ENCODE results near the gene RNF217. TPM values are rescaled to one million over a fixed set of nuclear protein-coding genes. Genes with fewer than 3 reads are reported as not detected.
"Not testable (repeated sequence)": the region's sequence is repeated elsewhere in the genome, so short reads cannot be mapped to it uniquely, and the experiment has no call there.

RNF217 gene
- total RNA-seq, 4 donors from 2014 or later = 6.0 to 24.3 (median 16.0) TPM

DNA sequence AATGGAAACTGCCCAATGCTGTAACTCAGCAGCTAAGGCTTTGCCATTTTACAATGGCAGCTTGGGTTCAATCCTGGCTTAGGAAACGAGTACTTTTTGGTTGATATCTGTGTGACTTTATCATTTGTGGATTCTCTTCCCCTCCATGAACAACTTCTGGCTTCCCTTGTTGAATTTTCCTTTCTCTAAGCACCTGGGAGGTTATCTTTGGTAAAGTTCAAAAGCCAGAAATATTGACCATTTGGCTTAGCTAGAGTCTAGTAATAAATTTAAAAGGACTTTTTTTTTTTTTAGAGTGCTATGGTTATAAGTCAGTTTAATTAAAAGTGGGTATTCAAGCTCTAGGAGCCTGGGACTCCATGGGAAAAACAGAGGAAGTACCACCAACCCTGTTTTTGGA, 159.7 kb downstream of the RNF217 start:
- intact Hi-C loops (cut with DNase I; ENCODE audit: low total_unique reads) (loop anchor here (5.0 kb wide), 1 partner anchor 255 kb away; no protein-coding TSS in a partner anchor), in situ Hi-C loops (cut with MboI; ENCODE audit: low pct_ligation_motif_present in 1 of 4, low pct_unique_long_range_greater_than_20kb in 1 of 4, low sequenced_read_pairs in 3 of 4) (no loop called here)
- 75% methylated on average over 1 of the region's 1 CpG; no CpG with 5 or more reads in 1 of the 2 donors for WGBS, 2 donors (ENCODE audit: low coverage in 1 of 2)
- Histone ChIP-seq H3K36me3 (no peaks in the 10 kb centered on the region), H3K27ac (no peak overlapping the region), H3K4me1 (no peaks in the 10 kb centered on the region), H3K4me3 (no peak overlapping the region), H3K9me3 (no peaks in the 10 kb centered on the region), H3K27me3 (no peaks in the 10 kb centered on the region)
- TF ChIP-seq POLR2AphosphoS5 (IDR thresholded peaks at IDR 0.05) = no peak
- TF ChIP-seq POLR2A (IDR thresholded peaks at IDR 0.05) = no peak
- TF ChIP-seq, protein P1, sequence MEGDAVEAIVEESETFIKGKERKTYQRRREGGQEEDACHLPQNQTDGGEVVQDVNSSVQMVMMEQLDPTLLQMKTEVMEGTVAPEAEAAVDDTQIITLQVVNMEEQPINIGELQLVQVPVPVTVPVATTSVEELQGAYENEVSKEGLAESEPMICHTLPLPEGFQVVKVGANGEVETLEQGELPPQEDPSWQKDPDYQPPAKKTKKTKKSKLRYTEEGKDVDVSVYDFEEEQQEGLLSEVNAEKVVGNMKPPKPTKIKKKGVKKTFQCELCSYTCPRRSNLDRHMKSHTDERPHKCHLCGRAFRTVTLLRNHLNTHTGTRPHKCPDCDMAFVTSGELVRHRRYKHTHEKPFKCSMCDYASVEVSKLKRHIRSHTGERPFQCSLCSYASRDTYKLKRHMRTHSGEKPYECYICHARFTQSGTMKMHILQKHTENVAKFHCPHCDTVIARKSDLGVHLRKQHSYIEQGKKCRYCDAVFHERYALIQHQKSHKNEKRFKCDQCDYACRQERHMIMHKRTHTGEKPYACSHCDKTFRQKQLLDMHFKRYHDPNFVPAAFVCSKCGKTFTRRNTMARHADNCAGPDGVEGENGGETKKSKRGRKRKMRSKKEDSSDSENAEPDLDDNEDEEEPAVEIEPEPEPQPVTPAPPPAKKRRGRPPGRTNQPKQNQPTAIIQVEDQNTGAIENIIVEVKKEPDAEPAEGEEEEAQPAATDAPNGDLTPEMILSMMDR (IDR thresholded peaks at IDR 0.05) = no peak
- no peak for TF ChIP-seq EP300 (IDR thresholded peaks at IDR 0.05; ENCODE audit: low read depth)
- DNase-seq = no peak

DNA sequence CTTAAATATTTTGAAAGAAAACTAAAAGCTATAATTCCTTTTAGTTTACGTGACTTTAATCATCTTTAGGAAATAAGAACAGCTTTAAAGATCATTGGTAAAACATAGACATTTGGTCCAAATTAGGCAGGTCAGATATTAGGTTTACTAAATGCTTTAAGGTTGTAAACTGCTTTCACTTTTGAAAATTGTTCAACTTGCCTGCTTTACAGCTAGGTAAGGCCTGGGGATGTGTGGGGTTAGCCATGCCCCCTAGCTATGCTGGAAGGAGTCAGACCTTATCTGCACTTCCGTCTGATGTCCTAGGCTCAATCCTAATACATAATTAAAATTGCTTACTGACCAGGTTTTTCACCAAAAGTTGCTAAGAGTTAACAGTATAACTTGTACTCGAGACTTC, 160.8 kb downstream of the RNF217 start:
- in situ Hi-C loops (cut with MboI; ENCODE audit: low pct_ligation_motif_present in 1 of 4, low pct_unique_long_range_greater_than_20kb in 1 of 4, low sequenced_read_pairs in 3 of 4) = no loop called here
- no peaks in the 10 kb centered on the region for H3K36me3 ChIP-seq
- H3K4me1 ChIP-seq = no peaks in the 10 kb centered on the region

DNA sequence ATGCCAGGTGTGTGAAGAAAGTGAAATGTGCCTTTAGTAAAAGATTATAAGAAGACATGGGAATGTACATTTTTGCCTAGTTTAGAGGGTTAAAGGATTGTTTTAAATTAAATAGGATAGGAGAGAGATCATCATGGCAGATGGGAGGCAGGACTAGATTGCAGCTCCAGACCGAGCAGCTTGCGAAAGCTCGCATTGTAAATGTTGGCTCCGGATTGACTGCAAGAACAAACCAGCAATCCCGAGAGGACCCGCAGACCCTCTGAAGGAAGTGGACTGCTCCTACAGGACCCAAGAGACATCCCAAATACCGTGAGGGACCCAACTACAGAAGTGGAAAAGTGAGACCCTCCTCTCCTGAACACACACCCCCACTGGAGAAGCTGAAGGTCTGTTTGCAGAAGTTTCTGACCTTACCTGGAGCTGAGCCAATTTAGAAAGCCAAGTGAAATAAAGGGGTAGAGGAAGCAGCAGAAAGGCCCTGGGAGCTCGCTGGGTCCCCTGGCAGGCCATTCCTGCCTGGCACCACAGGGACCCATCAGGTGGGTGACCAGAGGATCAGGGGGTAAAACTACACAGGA, 161.3 kb downstream of the RNF217 start:
- intact Hi-C loops (cut with DNase I; ENCODE audit: low total_unique reads) = loop anchor here (5.0 kb wide), 1 partner anchor 256 kb away; no protein-coding TSS in a partner anchor
- Histone ChIP-seq H3K9me3 (no peaks in the 10 kb centered on the region), H3K4me1 (no peaks in the 10 kb centered on the region), H3K36me3 (no peaks in the 10 kb centered on the region), H3K27me3 (no peaks in the 10 kb centered on the region), H3K4me3 (no peak overlapping the region), H3K27ac (no peak overlapping the region)
- TF ChIP-seq POLR2A (IDR thresholded peaks at IDR 0.05) (no peak), POLR2AphosphoS5 (IDR thresholded peaks at IDR 0.05) (no peak), EP300 (IDR thresholded peaks at IDR 0.05; ENCODE audit: low read depth) (no peak)
- TF ChIP-seq, protein P1 (IDR thresholded peaks at IDR 0.05) = no peak
- DNase-seq = no peak
- in situ Hi-C loops (cut with MboI; ENCODE audit: low pct_ligation_motif_present in 1 of 4, low pct_unique_long_range_greater_than_20kb in 1 of 4, low sequenced_read_pairs in 3 of 4) = no loop called here
- WGBS, 2 donors (ENCODE audit: low coverage in 1 of 2) = 78% methylated on average over 7 of the region's 8 CpGs; no CpG with 5 or more reads in 1 of the 2 donors

More for the DNA sequence above, 160.8 kb downstream of the RNF217 start:
- TF ChIP-seq POLR2A (IDR thresholded peaks at IDR 0.05) (no peak), EP300 (IDR thresholded peaks at IDR 0.05; ENCODE audit: low read depth) (no peak), POLR2AphosphoS5 (IDR thresholded peaks at IDR 0.05) (no peak)
- TF ChIP-seq, protein P1 (IDR thresholded peaks at IDR 0.05) = no peak
- H3K27me3 ChIP-seq = no peaks in the 10 kb centered on the region
- no peak overlapping the region for H3K4me3 ChIP-seq
- H3K9me3 ChIP-seq = no peaks in the 10 kb centered on the region
- 85 to 89% methylated on average over 3 of the region's 3 CpGs for WGBS, 2 donors (ENCODE audit: low coverage in 1 of 2)
- no peak overlapping the region for H3K27ac ChIP-seq
- no peak for DNase-seq
- intact Hi-C loops (cut with DNase I; ENCODE audit: low total_unique reads) = loop anchor here (5.0 kb wide), 1 partner anchor 256 kb away; no protein-coding TSS in a partner anchor

DNA sequence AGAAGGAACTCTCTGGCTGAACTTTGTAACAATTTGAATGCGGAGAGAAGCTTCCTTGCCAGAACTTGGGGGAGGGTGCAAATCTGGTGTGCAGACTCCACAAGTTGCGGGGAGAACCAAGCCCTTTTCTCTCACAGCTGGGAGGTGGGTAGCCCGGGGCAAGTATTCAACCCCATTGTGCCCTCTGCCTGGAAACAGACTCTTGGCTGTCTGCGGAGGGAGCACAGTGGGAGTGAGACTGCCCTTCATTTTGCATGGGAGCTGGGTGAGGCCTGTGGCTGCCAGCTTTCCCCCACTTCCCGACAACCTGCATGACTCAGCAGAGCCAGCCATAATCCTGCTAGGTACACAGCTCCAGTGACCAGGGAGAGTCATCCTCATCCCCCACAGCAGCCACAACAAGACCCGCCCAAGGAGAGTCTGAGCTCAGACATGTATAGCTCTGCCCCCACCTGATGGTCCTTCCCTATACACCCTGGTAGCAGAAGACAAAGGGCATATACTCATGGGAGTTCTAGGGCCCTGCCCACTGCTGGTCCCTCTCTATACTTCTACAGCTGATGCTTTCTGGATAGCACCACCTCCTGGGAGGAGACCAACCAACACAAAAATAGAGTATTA, 161.9 kb downstream of the RNF217 start:
- H3K4me1 ChIP-seq = no peaks in the 10 kb centered on the region
- H3K36me3 ChIP-seq = no peaks in the 10 kb centered on the region
- no peak overlapping the region for H3K27ac ChIP-seq
- in situ Hi-C loops (cut with MboI; ENCODE audit: low pct_ligation_motif_present in 1 of 4, low pct_unique_long_range_greater_than_20kb in 1 of 4, low sequenced_read_pairs in 3 of 4) (no loop called here), intact Hi-C loops (cut with DNase I; ENCODE audit: low total_unique reads) (loop anchor here (5.0 kb wide), 1 partner anchor 257 kb away; no protein-coding TSS in a partner anchor)
- H3K9me3 ChIP-seq = no peaks in the 10 kb centered on the region
- WGBS, 2 donors (ENCODE audit: low coverage in 1 of 2) = 60 to 91% methylated on average over 1 to 5 of the region's 6 CpGs
- no peak for DNase-seq
- H3K27me3 ChIP-seq = no peaks in the 10 kb centered on the region
- H3K4me3 ChIP-seq = no peak overlapping the region
- TF ChIP-seq, protein P1 (IDR thresholded peaks at IDR 0.05) = no peak
- TF ChIP-seq POLR2A (IDR thresholded peaks at IDR 0.05) (no peak), EP300 (IDR thresholded peaks at IDR 0.05; ENCODE audit: low read depth) (no peak), POLR2AphosphoS5 (IDR thresholded peaks at IDR 0.05) (no peak)

DNA sequence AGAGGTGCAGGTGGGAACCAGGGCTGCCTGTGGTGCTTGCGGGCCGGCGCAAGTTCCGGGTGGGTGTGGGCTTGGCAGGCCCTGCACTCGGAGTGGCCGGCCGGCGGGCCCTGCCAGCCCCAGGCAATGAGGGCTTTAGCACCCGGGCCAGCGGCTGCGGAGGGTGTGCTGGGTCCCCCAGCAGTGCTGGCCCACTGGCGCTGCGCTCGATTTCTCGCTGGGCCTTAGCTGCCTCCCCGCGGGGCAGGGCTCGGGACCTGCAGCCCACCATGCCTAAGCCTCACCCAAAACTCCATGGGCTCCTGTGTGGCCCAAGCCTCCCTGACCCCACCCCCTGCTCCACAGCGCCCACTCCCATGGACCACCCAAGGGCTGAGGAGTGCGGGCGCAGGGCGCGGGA, 163.6 kb downstream of the RNF217 start:
- H3K4me3 ChIP-seq; in situ Hi-C loops (cut with MboI; ENCODE audit: low pct_ligation_motif_present in 1 of 4, low pct_unique_long_range_greater_than_20kb in 1 of 4, low sequenced_read_pairs in 3 of 4); DNase-seq; H3K27me3 ChIP-seq; H3K36me3 ChIP-seq; H3K9me3 ChIP-seq; H3K4me1 ChIP-seq; H3K27ac ChIP-seq; intact Hi-C loops (cut with DNase I; ENCODE audit: low total_unique reads): not testable (repeated sequence)
- WGBS, 2 donors (ENCODE audit: low coverage in 1 of 2) = 95% methylated on average over 23 of the region's 23 CpGs; no CpG with 5 or more reads in 1 of the 2 donors

All from transverse colon (tissue), 4 donors.